Lung (tissue), 12 donors: Measurements from ENCODE around the gene NPC1. TPM values are rescaled to one million over a fixed set of nuclear protein-coding genes. Genes with fewer than 3 reads are reported as not detected.

Experiments
- ATAC-seq: fragments of 200-7000 bp; cut with Tn5 transposase; one replicate; pipeline ENCODE4 v1.9.1; 2020; ENCODE audit warnings: moderate number of reproducible peaks; ENCODE audit not compliant: insufficient read depth, low FRiP score
- DNase-seq, 3 donors: peaks; one replicate each; pipeline ENCODE4 v3.0.0-alpha.2; 2013 to 2017
- H3K27ac ChIP-seq, 2 donors: one replicate each; pipeline ENCODE4 v1.5.1; 2013; ENCODE audit warnings: mild to moderate bottlenecking in 2 of 2, moderate library complexity in 2 of 2, control low read depth in 1 of 2, inconsistent platforms in 1 of 2, low read depth in 1 of 2, low read length in 1 of 2
- H3K27me3 ChIP-seq, 3 donors: one replicate each; pipeline ENCODE4 v1.5.1; 2013; ENCODE audit warnings: low read length in 2 of 3; ENCODE audit not compliant: control insufficient read depth in 3 of 3, insufficient read depth in 3 of 3
- H3K36me3 ChIP-seq, 4 donors: one replicate each; pipeline ENCODE4 v1.5.1; 2013; ENCODE audit warnings: low read length in 4 of 4, mild to moderate bottlenecking in 1 of 4, moderate library complexity in 1 of 4; ENCODE audit not compliant: control insufficient read depth in 4 of 4, insufficient read depth in 4 of 4
- H3K4me1 ChIP-seq, 5 donors: one replicate each; pipeline ENCODE4 v1.5.1; 2013; ENCODE audit warnings: low read length in 5 of 5, mild to moderate bottlenecking in 2 of 5, moderate library complexity in 1 of 5; ENCODE audit not compliant: control insufficient read depth in 5 of 5, insufficient read depth in 5 of 5
- H3K4me3 ChIP-seq: one replicate; pipeline ENCODE4 v1.5.1; 2013; ENCODE audit warnings: mild to moderate bottlenecking, control low read depth, moderate library complexity
- H3K9ac ChIP-seq, 2 donors: one replicate each; pipeline ENCODE4 v1.5.1; 2013; ENCODE audit warnings: low read length in 2 of 2, control low read depth in 1 of 2; ENCODE audit not compliant: insufficient read depth in 1 of 2
- H3K9me3 ChIP-seq, 4 donors: one replicate each; pipeline ENCODE4 v1.5.1; 2013; ENCODE audit warnings: low read length in 3 of 4, mild to moderate bottlenecking in 1 of 4, moderate library complexity in 1 of 4; ENCODE audit not compliant: control insufficient read depth in 4 of 4, insufficient read depth in 3 of 4
- CTCF ChIP-seq: IDR thresholded peaks from 2 replicates; pipeline ENCODE4 v1.5.1; 2012; ENCODE audit warnings: mild to moderate bottlenecking; ENCODE audit errors: control extremely low read depth, extremely low read depth
- whole genome bisulfite sequencing, 2 donors: extraction: QIAGEN DNeasy Blood & Tissue Kit; methylation state at CpG; one replicate each; pipeline ENCODE4 v1.1.7; 2013; 5-methylcytosine and 5-hydroxymethylcytosine counted together
- polyA plus RNA-seq, 2 donors: library from polyadenylated mRNA; stranded (reverse); fragments of 200-250 nt; gene quantifications; one replicate each; pipeline ENCODE4 v1.2.1, GENCODE V29; 2013
- total RNA-seq, 2 donors: library from RNA; depleted of rRNA in 1 of 2; stranded (reverse); fragments of >200 nt in 1 of 2; gene quantifications; one replicate each; pipeline ENCODE4 v1.2.1, GENCODE V29; 2014 to 2021
- donor health status: control.
- donor health status: control.
- donor health status: Bipolar disorder and iron deficiency.
- donor health status: healthy.
- donor health status: DM: yes; HTN: yes; CAD: no.

Gene NPC1
- total and polyA plus RNA-seq, 4 donors: 47.7 to 143 (median 73.0) TPM

DNA sequence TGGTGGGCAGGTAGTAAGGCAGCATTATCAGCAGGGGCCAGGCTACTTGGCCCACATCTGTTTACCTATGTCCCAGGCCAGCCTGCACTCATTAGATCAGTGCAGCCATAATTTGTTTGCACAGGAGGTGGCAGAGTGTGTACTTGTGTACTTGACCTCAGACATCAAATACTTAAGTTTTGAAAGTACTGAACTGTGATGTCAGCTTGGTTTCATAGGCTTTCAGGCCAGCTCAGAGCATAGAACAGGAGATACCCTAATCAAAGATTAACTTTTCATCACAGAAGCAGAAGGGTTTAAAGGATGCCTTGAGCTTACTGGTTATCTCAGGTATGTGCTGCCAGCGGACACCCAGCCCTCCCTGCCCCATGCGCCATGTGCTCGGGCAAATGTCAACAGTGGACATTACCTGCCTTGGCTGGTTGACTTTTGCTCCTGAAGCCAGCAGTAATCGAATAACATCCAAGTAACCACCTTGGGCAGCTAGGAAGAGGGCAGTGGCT, 43.2 kb upstream of the NPC1 start:
- Histone ChIP-seq H3K36me3 (peaks cover 0 to 1% (median 0%) of the 10 kb centered on the region in 4 donors), H3K9ac (no peak overlapping the region), H3K9me3 (peaks cover 0 to 2% (median 0%) of the 10 kb centered on the region in 4 donors), H3K27me3 (no peaks in the 10 kb centered on the region), H3K4me3 (no peak overlapping the region), H3K4me1 (no peaks in the 10 kb centered on the region), H3K27ac (peak overlapping the region in 1 of 2 donors; percentile 63)
- 74 to 93% methylated on average over 4 of the region's 4 CpGs for WGBS, 2 donors
- TF ChIP-seq CTCF: no peak
- peak; percentile 48 to 73 (median 54) for DNase-seq
- ATAC-seq: peak; percentile 78

GRCh38 chr18:23627970-23628369, 41.7 kb upstream of the NPC1 start:
- H3K27ac ChIP-seq: no peak overlapping the region
- H3K4me1 ChIP-seq: no peaks in the 10 kb centered on the region
- ATAC-seq: no peak
- no peak overlapping the region for H3K4me3 ChIP-seq
- no peaks in the 10 kb centered on the region for H3K9me3 ChIP-seq
- no peaks in the 10 kb centered on the region for H3K36me3 ChIP-seq
- H3K9ac ChIP-seq: no peak overlapping the region
- DNase-seq: no peak
- no peak for TF ChIP-seq CTCF
- no peaks in the 10 kb centered on the region for H3K27me3 ChIP-seq

DNA sequence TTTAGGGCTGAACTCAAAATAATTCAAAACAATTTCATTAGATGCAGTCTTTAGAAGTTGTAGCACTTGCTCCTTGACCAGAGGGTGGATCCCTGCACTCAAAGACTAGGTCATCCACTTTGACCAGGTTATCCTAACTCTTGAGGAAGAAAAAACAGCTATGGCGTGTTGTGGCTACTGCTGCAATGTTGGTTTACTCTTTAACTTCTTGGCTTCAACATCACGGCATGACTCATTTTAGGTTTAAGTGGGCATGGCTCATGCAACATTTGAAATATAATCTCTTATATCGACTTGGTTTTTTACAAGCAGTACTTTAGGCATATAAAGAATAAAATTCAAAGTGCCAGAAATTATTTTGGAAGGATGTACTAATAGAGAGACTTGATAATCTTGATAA, 41.0 kb upstream of the NPC1 start:
- ATAC-seq: peak; percentile 72
- Histone ChIP-seq H3K27me3 (no peaks in the 10 kb centered on the region), H3K9ac (no peak overlapping the region), H3K4me3 (no peak overlapping the region), H3K4me1 (no peaks in the 10 kb centered on the region), H3K9me3 (no peaks in the 10 kb centered on the region), H3K27ac (no peak overlapping the region), H3K36me3 (no peaks in the 10 kb centered on the region)
- no peak for TF ChIP-seq CTCF
- WGBS, 2 donors: 70 to 86% methylated on average over 3 of the region's 3 CpGs
- peak in 1 of 3 donors; percentile 53 for DNase-seq
